PC-9 (cell line): ENCODE measurements around the gene POLDIP3. TPM values are rescaled to one million over a fixed set of nuclear protein-coding genes. Genes with fewer than 3 reads are reported as not detected.
"Not testable (repeated sequence)": the region's sequence is repeated elsewhere in the genome, so short reads cannot be mapped to it uniquely, and the experiment has no call there.

Experiments used
- BruUV-seq: library from RNA; stranded (reverse); fragments of 400-500 nt; replicated peaks from 2 replicates; lab custom pipeline; 2021; lab: Mats Ljungman, UMichigan
- CTCF ChIA-PET: fragments of 300-600 bp; sonication (Branson Sonifier 250); formaldehyde crosslinking; loops from one replicate; lab custom pipeline; 2022; ENCODE audit warnings: antibody characterized with exemption; lab: Charles Lee
- POLR2A ChIA-PET: fragments of 300-600 bp; sonication (Branson Sonifier 250); formaldehyde crosslinking; loops from one replicate; lab custom pipeline; 2022; ENCODE audit warnings: antibody characterized with exemption; ENCODE audit not compliant: unreplicated experiment; lab: Charles Lee
- DNase-seq, 2 experiments: peaks; one replicate each; pipeline versions ENCODE4 v3.0.0 to v3.0.0-alpha.2; 2015 to 2022; ENCODE audit warnings: mixed read lengths in 1 of 2
- H2AFZ ChIP-seq: fragments of 200-600 bp; sonication (generic); 2 replicates; pipeline ENCODE4 v1.8.1; 2017; ENCODE audit warnings: antibody characterized with exemption
- H3F3A ChIP-seq: fragments of 200-600 bp; sonication (generic); 2 replicates; pipeline ENCODE4 v1.8.1; 2017; ENCODE audit warnings: antibody characterized with exemption, mild to moderate bottlenecking, low read depth; ENCODE audit not compliant: insufficient read depth
- H3K27ac ChIP-seq: fragments of 200-600 bp; sonication (generic); 2 replicates; pipeline ENCODE4 v1.6.1; 2016; ENCODE audit warnings: mixed run types
- H3K27me3 ChIP-seq: fragments of 200-600 bp; sonication (generic); 2 replicates; pipeline ENCODE4 v1.6.1; 2016; ENCODE audit warnings: low read depth, mixed run types; ENCODE audit not compliant: insufficient read depth
- H3K36me3 ChIP-seq: fragments of 200-600 bp; sonication (generic); 2 replicates; pipeline ENCODE4 v1.6.1; 2016; ENCODE audit warnings: low read depth, mixed run types
- H3K4me1 ChIP-seq: fragments of 200-600 bp; sonication (generic); replicated peaks from 2 replicates; pipeline ENCODE4 v1.6.1; 2016; ENCODE audit warnings: mixed run types; ENCODE audit not compliant: insufficient read depth
- H3K4me2 ChIP-seq: fragments of 200-600 bp; sonication (generic); 2 replicates; pipeline ENCODE4 v1.6.1; 2017; ENCODE audit warnings: mixed run types
- H3K4me3 ChIP-seq: fragments of 200-600 bp; sonication (generic); 2 replicates; pipeline ENCODE4 v1.6.1; 2016; ENCODE audit warnings: mixed run types
- H3K79me2 ChIP-seq: fragments of 200-600 bp; sonication (generic); 2 replicates; pipeline ENCODE4 v1.6.1; 2017; ENCODE audit warnings: low read depth, mixed run types
- H3K9me2 ChIP-seq: fragments of 200-600 bp; sonication (generic); 2 replicates; pipeline ENCODE4 v1.8.1; 2017; ENCODE audit warnings: mild to moderate bottlenecking; ENCODE audit not compliant: insufficient read depth
- H3K9me3 ChIP-seq: fragments of 200-600 bp; sonication (generic); 2 replicates; pipeline ENCODE4 v1.8.1; 2016; ENCODE audit warnings: low read depth; ENCODE audit not compliant: insufficient read depth
- H4K20me1 ChIP-seq: fragments of 200-600 bp; sonication (generic); 2 replicates; pipeline ENCODE4 v1.8.1; 2017; ENCODE audit not compliant: insufficient read depth
- EZH2 ChIP-seq: fragments of 200-600 bp; sonication (generic); IDR thresholded peaks from 2 replicates; pipeline ENCODE4 v1.8.0; 2017; ENCODE audit warnings: antibody characterized with exemption, low read depth
- intact Hi-C: fragments of 100-400 bp; cut with micrococcal nuclease; formaldehyde crosslinking; loops from one replicate; pipeline ENCODE4 v1.10.0; 2022; ENCODE audit not compliant: unreplicated experiment
- total RNA-seq: library from RNA; stranded (reverse); gene quantifications from 2 replicates; pipeline ENCODE4 v1.2.3, GENCODE V29; 2021
- TF ChIP-seq, protein P1 (sequence below): fragments of 200-600 bp; sonication (generic); conservative IDR thresholded peaks from 2 replicates; pipeline ENCODE4 v1.6.1; 2017; ENCODE audit warnings: mixed run types, antibody characterized with exemption, mild to moderate bottlenecking, moderate library complexity

POLDIP3 gene
- total RNA-seq, 1 experiment from 2014 or later = 62.9 TPM

DNA sequence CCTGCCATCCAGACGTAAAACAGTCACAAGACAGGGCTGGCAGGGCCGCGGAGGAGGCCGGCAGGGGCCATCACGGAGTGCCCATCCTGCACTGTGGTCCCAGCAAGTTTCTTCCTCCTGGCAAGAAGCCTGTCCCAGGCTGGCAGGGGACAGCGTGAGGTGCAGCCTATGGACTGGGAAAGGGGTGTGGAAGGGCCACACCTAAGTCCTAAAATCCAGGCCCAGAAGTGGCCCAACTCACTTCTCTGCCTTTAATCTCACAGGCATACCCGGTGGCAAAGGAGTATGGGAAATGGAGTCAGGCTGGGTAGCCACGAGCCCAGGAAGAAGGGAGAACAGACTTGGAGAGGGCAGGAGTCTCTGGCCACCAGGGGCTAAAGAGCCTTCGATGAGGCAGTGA, 44.1 kb downstream of the POLDIP3 start:
- H3K4me2 ChIP-seq, intact Hi-C loops, CTCF ChIA-PET, H2AFZ ChIP-seq, H4K20me1 ChIP-seq, H3K4me1 ChIP-seq, H3K79me2 ChIP-seq, H3K27ac ChIP-seq, H3K4me3 ChIP-seq, BruUV-seq, H3K27me3 ChIP-seq, H3K9me3 ChIP-seq, H3K36me3 ChIP-seq, POLR2A ChIA-PET, H3K9me2 ChIP-seq, DNase-seq: not testable (repeated sequence)
- H3F3A ChIP-seq = peaks cover 30% of the 10 kb centered on the region

DNA sequence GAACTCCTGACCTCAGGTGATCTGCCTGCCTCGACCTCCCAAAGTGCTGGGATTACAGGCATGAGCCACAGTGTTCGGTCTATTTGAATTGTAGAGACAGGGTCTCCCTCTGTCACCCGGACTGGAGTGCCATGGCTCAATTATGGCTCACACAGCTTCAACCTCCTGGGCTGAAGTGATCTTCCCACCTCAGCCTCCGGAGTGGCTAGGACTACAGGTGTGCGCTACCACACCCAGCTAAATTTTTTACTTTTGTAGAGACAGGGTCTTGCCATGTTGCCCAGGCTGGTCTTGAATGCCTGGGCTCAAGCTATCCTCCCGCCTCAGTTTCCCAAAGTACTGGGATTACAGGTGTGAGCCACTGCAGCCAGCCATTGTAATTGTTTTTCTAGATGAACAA, 46.7 kb downstream of the POLDIP3 start:
- H3K79me2 ChIP-seq, H3K9me3 ChIP-seq, H3K36me3 ChIP-seq, BruUV-seq, H3K4me3 ChIP-seq, CTCF ChIA-PET, H4K20me1 ChIP-seq, H3K27me3 ChIP-seq, H2AFZ ChIP-seq, H3K27ac ChIP-seq, H3K9me2 ChIP-seq, H3K4me1 ChIP-seq, H3K4me2 ChIP-seq, DNase-seq, intact Hi-C loops: not testable (repeated sequence)
- peaks cover 31% of the 10 kb centered on the region for H3F3A ChIP-seq
- POLR2A ChIA-PET = interaction anchor here (0.6 kb wide), 1 partner anchor 74 kb away, joined by 3 read pairs; no protein-coding TSS in a partner anchor

- intact Hi-C loops = no loop called here
- no peaks in the 10 kb centered on the region for H3K27me3 ChIP-seq
- no peaks in the 10 kb centered on the region for H3K9me3 ChIP-seq
- peaks cover 4% of the 10 kb centered on the region; the same call in 1 of the 2 replicates for H4K20me1 ChIP-seq
- no TSS peak for BruUV-seq
- no peaks in the 10 kb centered on the region for H3K79me2 ChIP-seq
- H3K9me2 ChIP-seq = no peaks in the 10 kb centered on the region
- no peaks in the 10 kb centered on the region for H3K4me1 ChIP-seq
- H2AFZ ChIP-seq = no peak overlapping the region
- peaks cover 29% of the 10 kb centered on the region for H3F3A ChIP-seq
- H3K4me3 ChIP-seq = no peak overlapping the region
- no peak for DNase-seq
- no peak overlapping the region for H3K27ac ChIP-seq
- H3K4me2 ChIP-seq = no peak overlapping the region
- ChIA-PET POLR2A (no interaction called here), CTCF (no interaction called here)
- no peak for TF ChIP-seq EZH2
- TF ChIP-seq, protein P1, sequence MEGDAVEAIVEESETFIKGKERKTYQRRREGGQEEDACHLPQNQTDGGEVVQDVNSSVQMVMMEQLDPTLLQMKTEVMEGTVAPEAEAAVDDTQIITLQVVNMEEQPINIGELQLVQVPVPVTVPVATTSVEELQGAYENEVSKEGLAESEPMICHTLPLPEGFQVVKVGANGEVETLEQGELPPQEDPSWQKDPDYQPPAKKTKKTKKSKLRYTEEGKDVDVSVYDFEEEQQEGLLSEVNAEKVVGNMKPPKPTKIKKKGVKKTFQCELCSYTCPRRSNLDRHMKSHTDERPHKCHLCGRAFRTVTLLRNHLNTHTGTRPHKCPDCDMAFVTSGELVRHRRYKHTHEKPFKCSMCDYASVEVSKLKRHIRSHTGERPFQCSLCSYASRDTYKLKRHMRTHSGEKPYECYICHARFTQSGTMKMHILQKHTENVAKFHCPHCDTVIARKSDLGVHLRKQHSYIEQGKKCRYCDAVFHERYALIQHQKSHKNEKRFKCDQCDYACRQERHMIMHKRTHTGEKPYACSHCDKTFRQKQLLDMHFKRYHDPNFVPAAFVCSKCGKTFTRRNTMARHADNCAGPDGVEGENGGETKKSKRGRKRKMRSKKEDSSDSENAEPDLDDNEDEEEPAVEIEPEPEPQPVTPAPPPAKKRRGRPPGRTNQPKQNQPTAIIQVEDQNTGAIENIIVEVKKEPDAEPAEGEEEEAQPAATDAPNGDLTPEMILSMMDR = no peak
- H3K36me3 ChIP-seq = no peaks in the 10 kb centered on the region
These were observed 48.7 kb downstream of the POLDIP3 start for GRCh38 chr22:42565956-42566355.

- intact Hi-C loops = no loop called here
- no peak overlapping the region for H3K4me2 ChIP-seq
- TF ChIP-seq EZH2 = no peak
- TF ChIP-seq, protein P1 = no peak
- H3K27me3 ChIP-seq = no peaks in the 10 kb centered on the region
- no peaks in the 10 kb centered on the region for H3K36me3 ChIP-seq
- no peak for DNase-seq
- no peaks in the 10 kb centered on the region for H3K4me1 ChIP-seq
- no peak overlapping the region for H2AFZ ChIP-seq
- ChIA-PET CTCF (no interaction called here), POLR2A (interaction anchor here (0.7 kb wide), 1 partner anchor 31 kb away, joined by 10 read pairs; no protein-coding TSS in a partner anchor)
- peaks cover 4% of the 10 kb centered on the region; the same call in 1 of the 2 replicates for H4K20me1 ChIP-seq
- H3K9me3 ChIP-seq = no peaks in the 10 kb centered on the region
- no peaks in the 10 kb centered on the region for H3K79me2 ChIP-seq
- H3K4me3 ChIP-seq = no peak overlapping the region
- no TSS peak for BruUV-seq
- H3F3A ChIP-seq = peaks cover 23% of the 10 kb centered on the region
- H3K9me2 ChIP-seq = no peaks in the 10 kb centered on the region
- no peak overlapping the region for H3K27ac ChIP-seq
These were observed 50.0 kb downstream of the POLDIP3 start for GRCh38 chr22:42564699-42565098.

DNA sequence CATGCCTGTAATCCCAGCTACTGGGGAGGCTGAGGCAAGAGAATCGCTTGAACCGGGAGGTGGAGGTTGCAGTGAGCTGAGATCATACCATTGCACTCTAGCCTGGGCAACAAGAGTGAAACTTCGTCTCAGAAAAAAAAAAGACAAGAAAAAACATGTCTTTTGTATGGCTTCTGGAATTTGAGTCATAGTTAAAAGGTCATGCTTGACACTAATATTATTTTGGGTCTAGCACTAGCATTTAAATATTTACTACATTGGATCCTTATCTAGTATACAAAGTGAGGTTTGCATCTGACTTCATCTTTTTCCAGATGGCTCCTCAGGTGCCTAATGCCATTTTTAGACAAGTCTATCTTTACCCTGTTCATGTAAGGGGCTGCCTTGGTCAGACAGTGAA, 50.7 kb downstream of the POLDIP3 start:
- CTCF ChIA-PET, H2AFZ ChIP-seq, H3K4me3 ChIP-seq, H3K27me3 ChIP-seq, intact Hi-C loops, H3K9me3 ChIP-seq, H3K9me2 ChIP-seq, POLR2A ChIA-PET, H3K4me1 ChIP-seq, H3K79me2 ChIP-seq, H3K36me3 ChIP-seq, H4K20me1 ChIP-seq, BruUV-seq, H3K27ac ChIP-seq, H3K4me2 ChIP-seq: not testable (repeated sequence)
- peaks cover 15% of the 10 kb centered on the region; the same call in 1 of the 2 replicates for H3F3A ChIP-seq
- DNase-seq = peak in 1 of 2 experiments; percentile 33
